ENCODE measurements around the gene S100A16.
A peak's percentile ranks its signal among the peaks of the same experiment; 100 is the strongest.
"Not testable (repeated sequence)": the region's sequence is repeated elsewhere in the genome, so short reads cannot be mapped to it uniquely, and the experiment has no call there.

S100A16 gene

DNA sequence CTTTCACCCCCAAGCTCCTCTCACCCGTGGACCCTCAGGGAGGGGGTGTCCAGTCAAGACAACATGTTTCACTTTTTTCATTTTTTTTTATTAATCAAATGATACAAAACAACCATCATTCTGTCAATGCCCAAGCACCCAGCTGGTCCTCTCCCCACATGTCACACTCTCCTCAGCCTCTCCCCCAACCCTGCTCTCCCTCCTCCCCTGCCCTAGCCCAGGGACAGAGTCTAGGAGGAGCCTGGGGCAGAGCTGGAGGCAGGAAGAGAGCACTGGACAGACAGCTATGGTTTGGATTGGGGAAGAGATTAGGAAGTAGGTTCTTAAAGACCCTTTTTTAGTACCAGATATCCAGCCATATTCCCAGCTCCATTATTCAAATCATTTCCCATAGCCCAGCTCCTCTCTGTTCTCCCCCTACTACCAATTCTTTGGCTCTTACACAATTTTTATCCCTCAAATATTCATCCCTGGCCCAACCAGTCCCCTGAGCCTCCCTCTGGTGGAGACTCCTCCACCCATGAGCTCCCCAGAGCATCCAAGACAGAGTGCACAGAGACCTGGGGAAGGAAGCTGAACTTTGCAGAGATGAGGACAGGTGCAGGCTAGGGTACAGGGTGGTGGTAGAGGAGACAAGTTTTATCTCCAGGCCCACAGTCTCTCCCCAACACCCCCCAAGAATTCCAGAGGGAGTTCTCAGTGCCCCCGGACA is 1.4 kb upstream of the S100A16 start:
- DNase-seq, result no peak

DNA sequence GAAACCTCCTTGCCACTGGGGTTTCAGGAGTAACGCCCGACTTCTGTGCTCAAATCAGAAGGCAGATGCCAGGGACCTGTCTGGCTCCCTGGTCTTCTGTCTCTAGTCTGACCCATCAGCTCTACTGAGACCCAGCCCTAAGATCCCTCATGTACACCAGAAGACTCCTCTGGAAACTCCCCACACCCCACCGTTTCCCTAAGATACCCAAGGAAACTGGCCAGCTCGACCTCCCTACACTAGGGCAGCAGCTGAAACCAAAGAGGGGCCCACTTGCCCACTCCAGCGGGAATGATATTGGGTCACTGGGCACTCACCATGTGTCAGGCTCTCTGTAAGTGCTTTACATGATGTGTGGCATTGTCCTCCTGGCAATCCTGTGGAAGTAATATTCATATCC is 469 bp upstream of the S100A16 start:
- no peak for DNase-seq

DNA sequence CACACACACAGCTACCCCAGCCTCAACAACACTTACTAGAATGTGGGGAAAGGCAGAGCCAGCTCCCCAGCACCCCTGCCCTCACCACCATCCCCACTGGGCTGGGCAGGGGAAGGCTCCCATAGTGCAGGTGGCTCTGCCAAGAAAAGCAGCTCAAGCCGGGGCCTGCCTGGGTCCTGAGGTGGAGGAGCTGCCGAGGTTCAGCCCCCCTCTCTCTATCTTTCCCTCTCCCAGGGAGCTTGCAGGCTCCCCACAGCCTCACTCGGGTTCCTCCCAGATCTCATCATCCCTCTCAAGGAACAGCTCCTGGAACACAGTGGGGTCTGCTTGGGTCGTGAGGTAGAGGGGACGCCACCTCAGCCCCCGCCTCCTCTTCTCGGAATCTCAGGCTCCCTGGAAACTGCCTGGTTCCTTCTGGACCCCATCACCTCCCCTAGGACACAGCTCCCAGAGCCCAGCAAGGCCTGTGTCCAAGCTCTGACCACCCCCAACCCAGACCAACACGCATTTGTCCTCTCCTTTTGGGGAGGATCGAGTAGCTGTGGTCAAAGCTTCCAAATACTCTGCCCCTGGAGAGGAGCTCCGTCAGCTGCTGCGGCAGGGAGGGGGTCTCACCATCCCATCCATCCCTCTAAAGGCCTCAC is 704 bp downstream of the S100A16 start:
- DNase-seq, result no peak

DNA sequence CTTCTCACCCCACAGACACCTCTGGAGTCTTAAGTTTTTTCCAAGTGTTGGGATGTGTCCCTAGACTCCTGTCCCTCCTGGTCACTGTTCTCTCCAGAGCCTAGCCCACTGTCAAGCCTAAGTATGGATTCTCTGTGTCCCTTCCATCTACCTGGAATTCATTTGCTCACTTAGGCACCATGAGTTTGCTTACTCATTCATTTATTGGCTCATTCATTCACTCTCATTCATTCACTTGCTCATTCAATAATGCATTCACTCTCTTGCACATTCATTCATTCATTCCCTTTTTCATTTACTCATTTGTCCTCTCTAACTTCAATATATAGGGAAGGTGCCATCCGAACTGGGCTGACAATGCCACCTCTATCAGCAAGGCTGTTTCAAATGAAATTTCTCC is 1.6 kb downstream of the S100A16 start:
- DNase-seq, result no peak

DNA sequence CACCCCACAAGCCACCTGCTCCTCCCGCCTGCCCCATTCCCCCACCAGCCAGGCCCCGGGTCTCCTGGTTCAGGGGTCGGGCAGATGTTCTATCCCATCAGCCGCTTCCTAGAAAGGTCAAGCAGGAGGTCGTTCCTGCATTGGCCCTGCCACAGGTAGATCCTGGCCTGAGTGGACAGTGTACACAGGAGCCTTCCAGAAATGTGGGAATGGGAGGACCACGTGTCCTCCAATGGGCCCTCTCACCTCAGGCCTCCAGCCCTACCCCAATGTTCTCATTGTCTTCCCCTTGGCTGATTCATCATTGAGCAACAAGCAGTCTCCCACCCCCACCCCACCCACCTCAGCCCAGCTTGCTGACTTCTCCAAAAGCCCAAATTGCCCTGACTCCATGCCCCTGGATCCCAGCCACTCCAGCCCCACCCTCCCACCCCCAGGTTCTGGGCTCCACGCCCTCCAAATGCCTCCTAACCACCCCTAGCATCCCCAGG is 2.1 kb downstream of the S100A16 start:
- no peak for DNase-seq

DNA sequence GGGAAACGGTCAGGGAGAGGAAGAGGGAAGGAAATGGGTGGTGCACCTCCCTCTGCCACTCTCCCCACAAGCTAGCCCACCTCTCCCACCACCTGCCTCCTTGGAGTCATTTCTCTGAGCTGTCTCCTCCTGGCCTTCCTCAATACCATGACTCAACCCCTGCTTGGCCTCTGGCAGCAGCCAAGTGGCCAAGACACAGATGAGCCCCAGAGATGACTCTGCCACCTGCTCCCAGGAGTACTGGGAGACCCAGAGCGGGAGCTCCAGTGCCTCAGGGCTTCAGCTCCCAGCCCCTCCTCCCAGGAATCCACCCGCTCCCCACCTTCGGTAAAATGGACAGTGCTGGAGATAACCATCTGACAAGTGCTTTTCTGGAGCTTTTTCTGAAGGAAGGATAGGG is 2.6 kb downstream of the S100A16 start:
- DNase-seq, result no peak

DNA sequence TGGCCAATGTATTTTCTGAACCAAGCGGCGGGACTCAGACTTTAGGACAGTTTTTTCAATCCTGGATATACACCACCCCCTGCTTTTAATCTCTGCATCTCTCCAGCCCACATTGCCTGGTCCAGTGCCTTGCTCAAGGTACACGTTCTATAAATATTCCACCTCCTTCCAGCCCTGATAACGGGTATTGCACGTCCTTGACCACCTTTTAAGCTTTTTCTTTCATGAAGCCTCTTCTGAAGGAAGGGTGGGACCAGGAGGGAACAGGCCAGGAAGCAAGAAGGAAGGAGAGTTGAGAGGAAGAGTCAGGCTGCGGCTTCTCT is 3.4 kb downstream of the S100A16 start:
- no peak for DNase-seq

DNA sequence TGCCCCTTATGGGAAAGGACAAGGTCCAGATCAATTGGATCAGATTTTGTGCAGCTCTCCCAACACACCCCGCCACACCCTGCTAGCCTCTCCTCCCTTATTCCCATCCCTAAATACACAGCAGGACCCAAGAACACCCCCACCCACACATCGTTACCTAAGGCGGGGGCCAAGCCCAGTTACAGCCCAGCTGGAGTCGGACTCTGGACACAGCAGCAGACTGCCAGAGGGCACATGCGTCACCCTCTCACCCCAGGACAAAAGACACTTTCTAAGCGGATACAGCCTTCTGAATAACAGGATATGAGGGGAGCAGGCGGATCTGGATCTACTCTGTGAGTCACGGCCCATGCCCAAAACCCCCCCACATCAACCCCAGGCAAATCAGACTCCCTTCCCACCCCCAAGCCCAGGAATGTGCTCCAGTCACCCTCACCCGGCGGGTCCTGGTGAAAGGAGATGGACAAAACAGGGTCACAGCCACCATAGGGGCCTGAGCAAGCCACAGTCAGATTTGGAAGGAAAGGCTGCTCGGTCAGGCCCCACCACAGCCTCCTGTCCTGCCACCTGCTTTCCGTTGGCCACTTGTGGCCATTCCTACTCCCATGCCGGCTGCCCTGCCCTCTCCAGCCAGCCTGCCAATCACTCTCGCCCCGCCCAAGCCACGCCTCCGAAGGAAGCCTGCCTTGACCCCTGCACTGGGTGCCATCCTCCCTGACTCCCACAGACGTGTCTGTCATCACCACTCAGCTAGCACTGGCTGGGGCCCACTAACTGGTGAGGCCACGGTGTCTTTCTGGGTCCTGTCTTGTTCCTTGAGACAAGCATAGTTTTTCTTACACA is 4.0 kb downstream of the S100A16 start:
- no peak for DNase-seq

DNA sequence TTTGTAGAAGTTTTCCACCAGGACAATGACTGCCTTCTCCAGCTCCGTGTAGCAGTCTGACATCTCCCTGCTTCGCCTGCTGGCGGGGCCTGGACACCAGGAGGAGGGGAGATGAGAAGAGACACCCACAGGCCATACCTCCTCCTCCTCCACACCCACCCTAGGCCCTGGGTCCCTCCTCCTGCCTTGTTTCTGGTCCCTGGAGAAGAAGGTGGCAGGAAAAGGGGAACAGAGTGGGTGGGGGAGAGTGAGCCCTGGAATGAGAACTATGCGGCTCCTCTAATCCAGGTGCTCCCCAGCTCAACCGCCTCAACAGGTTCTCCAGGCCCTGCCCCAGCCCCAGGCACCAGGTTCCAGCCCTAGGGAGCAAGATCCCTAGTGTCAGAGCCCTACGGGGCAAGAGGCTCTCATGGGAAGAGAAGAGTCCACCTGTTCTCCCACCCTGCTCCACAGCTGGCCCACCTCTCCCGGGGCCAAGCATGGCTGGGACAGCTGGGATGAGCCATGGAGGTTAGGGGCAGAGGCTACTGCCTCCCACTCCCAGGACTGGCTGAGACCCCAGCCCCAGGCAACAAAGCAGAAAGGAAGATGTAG is 4.8 kb downstream of the S100A16 start:
- DNase-seq, result no peak

DNA sequence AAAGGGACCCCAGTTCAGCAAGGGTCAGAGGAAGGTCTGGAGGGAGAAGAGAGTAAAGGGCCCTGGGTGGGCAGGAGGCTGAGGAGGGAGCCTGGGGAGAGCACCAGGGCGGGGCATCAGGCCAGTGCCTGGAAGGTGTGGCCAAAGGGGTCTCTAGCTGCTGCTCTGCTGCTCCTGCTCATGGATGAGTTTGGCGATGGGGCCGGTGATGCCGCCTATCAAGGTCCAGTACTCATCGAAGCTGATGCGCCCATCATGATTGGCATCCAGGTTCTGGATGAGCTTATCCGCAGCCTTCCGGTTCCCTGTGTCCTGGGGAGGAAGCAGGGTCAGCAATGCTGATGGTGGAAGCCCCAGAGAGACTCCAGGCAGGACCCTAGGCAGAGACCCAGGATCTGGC is 5.6 kb downstream of the S100A16 start:
- no peak for DNase-seq

DNA sequence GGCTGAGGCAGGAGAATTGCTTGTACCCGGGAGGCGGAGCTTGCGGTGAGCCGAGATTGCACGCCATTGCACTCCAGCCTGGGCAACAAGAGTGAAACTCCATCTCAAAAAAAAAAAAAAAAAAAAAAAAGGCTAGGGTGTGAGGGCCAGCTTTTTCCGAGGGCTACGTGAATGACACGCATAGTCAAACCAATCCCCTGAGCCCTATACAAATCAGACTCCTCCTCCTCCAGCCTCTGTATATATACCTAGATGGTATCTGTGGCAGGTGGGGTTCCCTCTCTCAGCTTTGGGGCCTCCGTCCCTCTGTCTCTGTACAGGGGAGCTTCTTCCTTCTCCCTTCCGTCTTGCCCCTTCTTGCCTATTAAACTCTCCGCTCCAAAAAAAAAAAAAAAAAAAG is 6.7 kb downstream of the S100A16 start:
- no peak for DNase-seq

DNA sequence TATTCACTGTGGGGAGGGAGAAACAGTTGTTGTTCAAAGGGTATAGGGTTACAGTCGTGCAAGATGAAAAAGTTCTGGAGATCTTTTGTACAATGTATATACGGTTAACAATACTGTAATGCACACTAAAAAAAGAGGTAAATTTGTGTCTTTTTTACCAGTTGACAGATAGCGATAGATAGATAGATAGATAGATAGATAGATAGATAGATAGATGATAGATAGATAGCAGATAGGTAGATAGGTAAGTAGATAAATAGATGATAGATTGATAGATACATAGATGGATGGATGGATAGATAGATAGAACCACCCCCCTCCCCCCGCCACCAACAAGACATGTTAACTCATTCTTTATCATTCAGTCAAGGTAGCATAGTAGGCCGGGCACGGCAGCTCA is 10.2 kb downstream of the S100A16 start:
- no peak for DNase-seq

DNA sequence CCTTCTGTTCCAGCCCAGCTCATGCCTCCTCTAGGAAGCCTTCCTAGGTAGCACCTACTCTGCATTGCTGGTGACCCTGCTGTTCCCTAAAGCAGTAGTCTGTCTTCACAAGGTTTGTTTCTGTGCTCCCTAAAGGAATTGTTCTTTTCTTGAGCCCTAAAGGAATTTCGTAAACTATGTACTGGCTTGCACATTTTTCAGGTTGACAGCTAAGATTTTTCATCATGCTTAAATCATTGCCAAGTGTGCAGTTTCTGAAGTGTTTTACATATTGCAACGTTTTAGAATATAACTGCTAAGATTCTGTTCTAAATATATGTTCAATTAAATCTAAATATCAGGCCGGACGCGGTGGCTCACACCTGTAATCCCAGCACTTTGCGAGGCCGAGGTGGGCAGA is 13.1 kb downstream of the S100A16 start:
- DNase-seq, result no peak

DNA sequence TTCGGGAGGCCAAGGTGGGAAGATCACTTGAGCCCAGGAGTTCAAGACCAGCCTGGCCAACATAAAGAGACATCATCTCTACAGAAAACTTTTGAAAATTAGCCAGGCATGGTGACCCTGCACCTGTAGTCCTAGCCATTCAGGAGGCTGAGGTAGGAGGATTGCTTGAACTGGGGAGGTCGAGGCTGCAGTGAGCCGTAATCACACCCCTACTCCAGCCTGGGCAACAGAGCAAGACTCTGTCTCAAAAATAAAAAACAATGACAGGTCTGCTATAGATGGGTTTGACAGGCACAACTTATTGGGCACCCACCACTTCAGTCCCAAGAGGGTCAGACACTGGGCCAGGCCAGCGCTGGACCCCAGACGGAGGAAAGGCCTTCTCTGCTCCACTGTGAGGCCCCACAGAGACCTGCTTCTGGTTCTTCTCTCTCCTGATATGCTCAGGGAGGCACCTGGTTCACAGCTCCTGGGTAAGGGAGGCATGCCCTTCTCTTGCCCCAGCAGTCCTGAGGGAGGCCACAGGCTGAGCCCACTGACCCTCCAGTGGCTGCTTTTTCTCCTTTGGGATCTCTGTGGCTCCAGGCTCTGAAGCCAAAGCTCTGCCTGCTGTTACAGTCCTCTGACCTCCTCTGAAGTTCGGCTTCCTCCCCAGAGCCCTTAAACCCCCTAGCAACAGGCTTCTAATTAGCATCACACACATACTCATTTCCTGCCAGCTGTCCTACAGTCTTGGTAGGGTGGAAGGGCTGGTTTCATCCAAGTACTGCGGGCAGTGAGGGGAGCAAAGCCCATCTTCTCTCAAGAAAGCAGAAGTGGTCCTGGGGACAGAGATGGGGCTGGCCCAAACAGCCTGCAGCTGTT is 14.4 kb downstream of the S100A16 start:
- DNase-seq, result peak; percentile 29

DNA sequence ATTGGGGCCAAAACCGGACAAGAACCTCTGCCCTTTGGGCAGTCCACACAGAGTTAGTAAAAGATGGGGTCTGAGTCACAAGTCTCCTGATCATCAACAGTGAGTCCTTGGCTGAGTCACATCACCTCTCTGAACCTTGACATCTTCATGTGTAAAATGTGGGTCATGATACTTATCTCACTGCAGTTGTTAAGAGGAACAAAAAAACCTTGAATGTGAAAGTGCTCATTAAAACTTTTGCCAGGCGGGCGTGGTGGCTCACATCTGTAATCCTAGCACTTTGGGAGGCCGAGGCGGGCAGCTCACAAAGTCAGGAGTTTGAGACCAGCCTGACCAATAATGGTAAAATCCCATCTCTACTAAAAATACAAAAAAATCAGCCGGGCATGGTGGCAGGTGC is 15.7 kb downstream of the S100A16 start:
- DNase-seq, result peak; percentile 50

DNA sequence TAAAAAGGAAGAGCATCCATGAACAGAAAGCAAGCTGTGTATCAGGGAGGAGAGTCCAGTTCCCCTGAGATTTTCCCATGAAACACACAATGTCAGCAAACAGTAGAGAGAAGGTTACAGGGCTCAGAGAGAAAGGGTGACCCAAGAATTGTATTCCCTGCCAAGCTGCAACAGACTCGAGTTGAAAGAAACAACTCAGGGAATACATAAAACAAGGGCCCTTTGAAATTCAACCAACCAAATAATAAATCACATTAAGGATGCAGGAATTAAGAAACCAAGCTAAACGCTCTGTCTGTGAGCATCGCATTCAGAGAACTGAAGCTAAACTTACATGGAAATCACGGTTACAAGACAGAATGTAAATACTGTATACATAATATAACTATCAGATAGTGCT is 20.2 kb downstream of the S100A16 start:
- DNase-seq, result no peak

DNA sequence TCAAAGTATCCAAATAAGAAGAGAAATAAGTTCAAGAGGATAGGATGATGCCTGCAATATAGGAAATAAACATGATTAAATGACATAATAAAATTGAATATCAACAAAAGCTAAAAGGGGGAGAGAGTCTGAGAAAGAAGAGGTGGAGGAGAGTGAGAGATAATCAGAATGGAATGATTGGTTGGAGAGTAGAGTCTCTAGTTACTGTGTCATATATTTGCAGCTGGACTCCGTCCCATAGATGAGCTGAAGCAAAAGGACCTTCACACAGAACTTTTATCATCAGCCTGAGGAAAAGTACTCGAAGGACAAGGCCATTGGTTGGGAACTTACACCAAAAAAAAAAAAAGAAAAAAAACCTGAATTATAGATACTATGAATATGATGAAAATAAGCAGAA is 24.5 kb downstream of the S100A16 start:
- DNase-seq, result no peak

DNA sequence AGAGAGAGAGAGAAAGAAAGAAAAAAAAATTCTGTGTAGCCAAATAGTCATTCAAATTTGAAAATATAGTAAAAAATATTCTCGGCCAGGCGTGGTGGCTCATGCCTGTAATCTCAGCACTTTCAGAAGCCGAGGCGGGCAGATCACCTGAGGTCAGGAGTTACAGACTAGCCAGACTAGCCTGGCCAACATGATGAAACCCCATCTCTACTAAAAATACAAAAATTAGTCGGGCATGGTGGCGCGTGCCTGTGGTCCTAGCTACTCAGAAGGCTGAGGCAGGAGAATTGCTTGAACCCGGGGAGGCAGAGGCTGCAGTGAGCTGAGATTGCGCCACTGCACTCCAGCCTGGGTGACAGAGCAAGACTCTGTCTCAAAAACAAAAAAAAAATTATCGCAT is 24.9 kb downstream of the S100A16 start:
- not testable (repeated sequence) for DNase-seq

DNA sequence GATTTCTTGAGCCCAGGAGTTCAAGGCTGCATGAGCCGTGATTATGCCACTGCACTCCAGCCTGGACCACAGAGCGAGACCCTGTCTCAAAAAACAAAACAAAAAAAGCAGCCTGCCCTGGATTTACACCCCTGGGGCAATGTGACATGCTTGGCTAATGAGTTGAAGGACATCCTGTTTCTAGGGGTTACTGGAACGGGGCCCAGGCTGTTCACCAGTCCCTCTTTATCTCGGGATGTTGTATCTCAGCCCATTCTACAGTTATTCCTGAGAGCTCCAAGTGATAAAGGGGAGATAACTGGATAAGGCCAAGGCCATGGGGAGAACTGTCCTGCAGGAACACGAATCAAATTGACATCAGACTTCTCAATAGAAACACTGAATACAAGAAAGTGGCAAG is 25.6 kb downstream of the S100A16 start:
- DNase-seq, result no peak

DNA sequence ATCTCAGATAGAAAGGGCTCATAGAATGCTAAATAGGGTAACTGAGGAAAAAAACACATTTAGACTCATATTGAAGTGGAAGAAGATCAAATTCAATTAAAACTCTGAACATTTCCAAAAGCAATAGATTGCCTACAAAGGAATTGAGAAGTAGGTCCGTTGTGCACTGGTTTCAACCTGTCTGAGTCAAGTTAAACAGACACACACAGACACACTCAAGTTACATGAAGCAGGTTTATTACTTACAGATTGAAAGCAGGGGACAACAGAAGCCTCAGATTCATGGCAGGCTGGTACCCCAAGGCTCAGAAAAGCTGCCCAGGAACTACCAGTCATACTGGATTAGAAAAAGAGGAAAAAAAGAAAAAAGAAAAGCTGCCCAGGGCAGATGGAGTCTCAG is 26.6 kb downstream of the S100A16 start:
- no peak for DNase-seq

DNA sequence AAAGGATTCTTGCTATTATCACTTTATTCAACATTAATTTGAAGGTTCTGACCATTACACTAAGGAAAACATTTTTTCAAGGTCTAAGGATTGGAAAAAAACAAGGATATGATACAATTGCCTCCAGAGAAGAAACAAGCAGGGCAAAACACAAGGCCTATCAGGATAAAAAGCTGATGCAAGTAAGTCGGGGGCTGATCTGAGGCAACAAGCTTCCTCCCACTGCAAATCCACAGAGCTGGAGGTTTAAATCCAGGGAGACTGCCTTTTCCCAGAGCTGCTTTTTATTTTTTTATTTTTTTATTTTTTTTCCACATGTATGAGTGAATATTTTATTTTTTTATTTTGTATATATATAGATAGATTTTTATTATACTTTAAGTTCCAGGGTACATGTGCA is 27.9 kb downstream of the S100A16 start:
- no peak for DNase-seq

DNA sequence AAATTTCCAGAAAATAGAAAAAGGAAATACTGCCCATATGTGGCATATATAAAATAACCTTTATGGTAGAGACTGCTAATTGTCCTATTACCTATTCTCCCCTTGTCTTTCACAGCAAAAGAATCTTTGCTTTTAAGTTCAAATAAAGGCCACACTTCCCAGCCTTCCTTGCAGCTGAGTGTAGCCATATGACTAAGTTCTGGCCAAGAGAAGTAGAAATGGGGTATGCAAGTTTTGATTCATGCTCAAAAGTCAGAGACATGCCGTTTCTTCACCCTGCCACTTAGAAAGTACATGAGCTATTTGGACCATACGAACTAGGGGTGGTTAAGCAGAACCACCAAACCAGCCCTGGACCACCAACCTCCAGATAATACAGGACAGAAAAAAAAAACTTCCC is 29.0 kb downstream of the S100A16 start:
- DNase-seq, result no peak

DNA sequence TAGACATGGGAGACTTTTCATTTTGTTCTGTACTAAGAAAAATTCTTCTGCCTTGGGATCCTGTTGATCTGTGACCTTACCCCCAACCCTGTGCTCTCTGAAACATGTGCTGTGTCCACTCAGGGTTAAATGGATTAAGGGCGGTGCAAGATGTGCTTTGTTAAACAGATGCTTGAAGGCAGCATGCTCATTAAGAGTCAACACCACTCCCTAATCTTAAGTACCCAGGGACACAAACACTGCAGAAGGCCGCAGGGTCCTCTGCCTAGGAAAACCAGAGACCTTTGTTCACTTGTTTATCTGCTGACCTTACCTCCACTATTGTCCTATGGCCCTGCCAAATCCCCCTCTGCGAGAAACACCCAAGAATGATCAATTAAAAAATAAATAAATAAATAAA is 29.4 kb downstream of the S100A16 start:
- DNase-seq, result not testable (repeated sequence)
